ENCODE measurements around the gene FBXO42.

DNA sequence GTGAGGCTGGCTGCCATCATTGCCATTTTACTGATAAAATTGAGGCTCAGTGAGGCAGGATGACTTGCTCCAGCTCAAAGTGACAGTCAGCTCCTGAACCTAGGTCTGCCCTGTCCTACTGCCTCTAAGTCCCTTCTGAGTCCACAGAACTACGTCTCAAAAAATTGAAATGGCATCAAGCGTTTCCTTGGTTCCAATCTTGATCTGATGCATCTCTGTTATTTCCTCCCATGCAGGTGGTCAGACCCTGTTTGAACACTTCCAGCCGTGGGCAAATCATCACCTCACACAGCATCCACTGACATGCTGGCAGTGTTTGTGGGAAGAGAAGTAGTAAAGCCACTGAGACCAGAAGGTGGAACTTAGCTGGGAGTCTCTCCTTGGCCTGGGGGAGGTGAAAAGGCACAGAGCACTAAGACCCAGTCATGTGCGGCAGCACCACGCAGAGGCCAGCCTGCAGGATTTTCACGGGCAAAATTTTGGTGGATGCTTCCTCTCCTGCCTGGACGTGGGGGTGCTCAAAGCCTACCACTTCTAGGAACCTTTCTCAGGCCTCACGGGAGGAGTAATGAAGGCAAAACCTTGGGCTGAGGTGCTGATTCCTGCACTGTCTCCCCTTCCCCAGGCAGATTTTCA, 107.5 kb downstream of the FBXO42 start:
- no peak for TF ChIP-seq POLR2A (IDR thresholded peaks at IDR 0.05; ENCODE audit: low read depth, low read length)
- no peak for TF ChIP-seq SPI1 (IDR thresholded peaks at IDR 0.05; ENCODE audit: low read depth, low read length)
- no peak for TF ChIP-seq POLR2AphosphoS5 (IDR thresholded peaks at IDR 0.05; ENCODE audit: low read depth, low read length)
- TF ChIP-seq TAF1 (IDR thresholded peaks at IDR 0.05; ENCODE audit: low read depth, low read length) = no peak
